ENCODE measurements around the gene C2orf78.
A peak's percentile ranks its signal among the peaks of the same experiment; 100 is the strongest.
"Not testable (repeated sequence)": the region's sequence is repeated elsewhere in the genome, so short reads cannot be mapped to it uniquely, and the experiment has no call there.

Gene C2orf78

DNA sequence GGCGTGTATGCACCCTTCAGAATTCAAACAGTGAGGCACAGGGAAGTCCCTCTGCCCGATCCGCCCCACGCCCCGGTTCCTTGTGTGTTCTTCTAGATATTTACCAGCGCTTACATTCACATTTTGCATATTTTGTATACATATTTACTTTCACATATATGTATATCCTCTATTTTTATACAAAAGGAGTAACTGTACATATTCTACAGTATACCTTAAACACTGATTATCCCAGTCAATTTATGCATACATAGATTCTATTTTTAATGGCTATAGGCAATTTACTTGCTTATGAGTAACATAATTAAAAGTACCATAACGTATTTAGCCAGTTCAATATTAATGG, 3.8 kb upstream of the C2orf78 start:
- no peak for DNase-seq (ENCODE audit: low read depth)

DNA sequence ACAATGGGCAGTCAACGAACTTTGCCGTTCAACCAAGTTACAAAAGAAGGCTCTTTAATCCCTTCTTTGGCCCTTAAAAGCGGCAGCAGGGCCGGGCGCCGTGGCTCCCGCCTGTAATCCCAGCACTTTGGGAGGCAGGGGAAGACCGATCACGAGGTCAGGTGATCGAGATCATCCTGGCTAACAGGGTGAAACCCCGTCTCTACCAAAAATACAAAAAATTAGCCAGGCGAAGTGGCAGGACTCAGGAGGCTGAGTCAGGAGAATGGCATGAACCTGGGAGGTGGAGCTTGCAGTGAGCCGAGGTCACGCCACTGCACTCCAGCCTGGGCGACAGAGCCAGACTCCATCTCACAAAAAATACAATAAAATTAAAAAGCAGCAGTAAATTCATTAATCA, 581 bp upstream of the C2orf78 start:
- DNase-seq (ENCODE audit: low read depth), result not testable (repeated sequence)

DNA sequence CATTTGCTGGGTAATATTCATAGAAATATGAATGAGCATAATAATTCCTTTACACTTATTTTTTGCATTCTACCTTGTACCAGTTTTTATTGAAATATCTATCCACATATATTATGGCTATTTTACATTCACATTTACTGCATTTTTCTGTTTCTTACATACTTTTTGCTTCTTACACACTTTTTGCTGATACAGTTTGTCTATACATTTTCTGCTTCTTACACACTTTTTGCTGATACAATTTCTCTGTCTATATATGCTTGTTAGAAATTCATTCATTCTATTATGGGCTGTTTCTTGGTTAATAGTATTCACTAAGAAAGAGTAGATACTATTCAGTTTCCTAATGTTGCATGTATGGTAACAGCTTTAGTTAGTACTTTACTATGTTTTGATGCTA, 27.9 kb downstream of the C2orf78 start:
- no peak for DNase-seq (ENCODE audit: low read depth)

DNA sequence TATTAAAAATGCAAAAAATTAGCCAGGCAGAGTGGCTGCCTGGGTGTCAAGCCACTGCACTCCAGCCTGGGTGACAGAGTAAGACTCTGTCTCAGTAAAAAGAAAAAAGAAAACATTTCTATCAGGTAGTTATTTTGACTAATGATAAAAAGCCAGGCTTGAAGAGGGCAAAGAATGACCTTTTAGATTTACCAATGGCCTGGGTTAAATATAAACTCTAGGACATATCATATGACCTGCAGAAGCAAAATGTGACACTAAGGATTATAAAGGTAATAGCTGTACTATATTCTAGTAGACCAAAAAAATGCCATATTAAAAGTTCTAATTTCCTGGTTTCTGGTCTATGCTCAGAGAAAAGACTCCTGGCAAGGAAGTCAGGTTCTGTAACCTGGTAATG, 28.7 kb downstream of the C2orf78 start:
- no peak for DNase-seq (ENCODE audit: low read depth)

DNA sequence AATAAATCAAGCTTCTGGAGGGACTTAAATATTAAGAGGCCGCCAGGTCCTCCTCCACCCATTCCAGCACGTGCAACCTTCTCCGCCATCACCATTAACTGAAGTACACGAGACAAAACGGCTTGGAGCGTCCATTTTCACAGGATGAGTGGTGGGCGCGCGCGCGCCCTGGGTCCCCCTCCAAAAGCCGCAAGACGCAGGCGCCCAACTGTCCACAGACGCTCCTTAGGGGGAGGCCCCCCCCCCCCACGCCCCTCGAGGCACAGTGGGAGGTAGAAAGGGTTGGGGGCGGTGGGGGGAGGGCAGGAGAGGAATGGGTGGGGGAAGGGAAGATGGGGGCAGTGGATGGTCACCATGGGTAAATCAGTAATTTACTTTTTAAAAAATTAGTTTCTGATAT, 34.3 kb downstream of the C2orf78 start:
- DNase-seq (ENCODE audit: low read depth), result no peak

DNA sequence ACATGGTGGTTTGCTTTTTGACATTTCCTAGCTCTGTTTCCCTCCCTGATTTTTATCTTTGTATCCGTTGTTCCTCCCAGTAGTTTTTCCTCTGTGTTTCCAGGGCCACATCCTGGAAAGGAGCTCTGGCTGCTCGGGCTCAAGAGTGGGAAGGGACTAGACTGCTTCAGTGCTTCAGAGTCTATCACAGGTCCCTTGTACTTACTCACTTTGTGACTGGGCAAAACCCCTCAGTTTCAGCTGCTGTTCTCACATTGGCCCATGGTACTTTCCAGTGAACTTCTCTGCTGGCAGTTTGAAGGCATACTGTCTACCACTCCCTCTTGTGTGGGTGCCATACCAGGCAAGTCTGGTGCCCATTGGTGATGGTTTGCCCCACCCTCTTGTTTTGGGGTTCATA, 37.2 kb downstream of the C2orf78 start:
- DNase-seq (ENCODE audit: low read depth), result no peak

DNA sequence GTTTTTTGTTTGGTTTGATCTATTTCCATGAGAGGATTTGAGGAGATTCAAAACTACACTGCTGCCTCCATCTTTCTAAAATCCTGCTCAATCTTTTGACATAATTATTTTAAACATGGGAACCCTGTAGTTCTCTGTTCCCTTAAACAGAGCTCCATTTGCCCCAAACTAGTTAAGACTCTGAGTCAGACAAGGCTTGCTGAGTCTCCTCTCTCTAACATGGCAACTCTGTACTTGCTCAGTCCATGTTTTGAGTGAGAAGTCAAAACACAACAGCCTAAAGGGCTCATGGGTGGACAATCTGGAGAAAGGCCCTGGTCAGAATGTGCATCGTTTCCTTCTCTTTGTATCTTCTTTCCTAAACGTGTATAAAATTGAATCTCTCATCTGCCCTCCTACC, 37.7 kb downstream of the C2orf78 start:
- DNase-seq (ENCODE audit: low read depth), result no peak

DNA sequence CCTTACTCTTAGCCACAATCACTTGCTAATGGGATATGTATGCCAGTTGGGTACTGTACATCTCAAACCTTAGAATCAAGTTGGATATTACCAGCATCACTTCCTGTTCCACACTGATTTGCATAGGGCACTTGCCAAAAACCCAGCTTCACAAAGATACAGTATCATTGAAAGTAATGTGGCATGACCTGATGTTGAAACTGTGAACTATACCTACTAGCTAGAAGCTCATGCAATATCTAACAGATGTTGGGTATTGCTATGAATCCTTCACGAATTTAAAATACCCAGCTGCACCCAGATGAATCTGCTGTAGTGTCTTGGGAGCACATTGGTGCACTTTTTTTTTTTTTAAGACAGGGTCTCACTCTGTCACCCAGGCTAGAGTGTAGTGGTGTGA, 38.3 kb downstream of the C2orf78 start:
- DNase-seq (ENCODE audit: low read depth), result no peak

DNA sequence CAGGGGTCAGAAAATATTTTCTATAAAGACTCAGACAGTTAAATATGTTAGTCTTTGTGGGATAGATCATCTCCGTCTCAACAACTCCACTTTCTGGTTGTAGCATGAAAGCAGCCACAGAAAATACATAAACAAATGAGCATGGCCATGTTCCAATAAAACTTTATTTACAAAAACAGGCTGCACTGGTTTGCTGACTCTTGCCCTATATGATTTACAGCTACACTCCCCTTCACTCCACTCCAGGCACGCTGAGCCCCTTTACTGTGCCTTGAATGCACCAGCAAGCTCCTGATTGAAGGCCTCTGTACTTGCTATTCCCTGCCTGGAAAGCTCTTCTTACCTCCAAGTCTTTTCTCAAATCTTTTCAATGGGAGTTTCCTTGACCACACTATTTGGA, 39.0 kb downstream of the C2orf78 start:
- DNase-seq (ENCODE audit: low read depth), result no peak

DNA sequence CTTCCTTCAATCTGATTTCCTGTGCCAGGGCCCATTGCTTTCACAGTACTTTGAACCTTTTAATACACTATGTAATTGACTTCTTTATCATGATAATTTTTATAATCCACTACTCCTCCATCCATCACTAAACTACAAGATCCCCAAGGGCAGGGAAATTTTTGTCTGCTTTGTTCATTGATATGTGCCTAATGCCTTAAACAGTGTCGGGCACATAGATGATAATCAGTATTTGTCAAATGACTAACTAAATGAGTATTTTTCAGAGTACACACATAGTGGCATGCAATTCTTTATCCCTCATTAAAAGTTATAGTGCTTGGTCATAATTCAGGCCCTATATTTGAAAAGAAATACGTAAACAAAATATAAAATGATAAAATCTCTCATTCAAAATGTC, 39.4 kb downstream of the C2orf78 start:
- no peak for DNase-seq (ENCODE audit: low read depth)

DNA sequence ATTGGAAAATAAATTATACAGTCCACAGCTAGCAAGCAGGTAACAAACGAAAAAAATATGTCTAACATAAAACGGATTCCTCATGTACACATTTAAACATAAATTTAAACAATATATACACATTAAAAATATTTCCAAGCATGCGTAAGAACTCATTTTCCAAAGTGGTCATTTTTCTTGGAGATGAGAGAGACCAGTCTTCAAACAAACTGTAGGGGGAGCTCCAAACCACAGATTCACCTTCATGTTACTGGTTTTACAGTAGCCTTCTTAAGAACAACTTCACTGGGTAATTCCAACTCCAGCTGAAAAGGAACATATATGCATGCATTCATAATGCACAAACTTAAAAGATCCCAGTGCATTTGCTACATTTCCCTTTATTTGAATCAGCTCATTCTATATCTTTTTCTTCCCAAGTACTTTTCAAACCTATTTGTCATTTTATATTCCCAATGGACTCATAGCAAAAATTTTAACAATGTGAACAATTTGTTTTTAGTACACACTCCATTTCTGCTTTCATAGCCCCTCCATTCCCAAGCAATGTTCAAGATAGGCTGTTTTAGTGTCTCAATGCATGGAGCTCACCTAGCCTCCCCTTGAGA, 40.0 kb downstream of the C2orf78 start:
- DNase-seq (ENCODE audit: low read depth), result no peak

DNA sequence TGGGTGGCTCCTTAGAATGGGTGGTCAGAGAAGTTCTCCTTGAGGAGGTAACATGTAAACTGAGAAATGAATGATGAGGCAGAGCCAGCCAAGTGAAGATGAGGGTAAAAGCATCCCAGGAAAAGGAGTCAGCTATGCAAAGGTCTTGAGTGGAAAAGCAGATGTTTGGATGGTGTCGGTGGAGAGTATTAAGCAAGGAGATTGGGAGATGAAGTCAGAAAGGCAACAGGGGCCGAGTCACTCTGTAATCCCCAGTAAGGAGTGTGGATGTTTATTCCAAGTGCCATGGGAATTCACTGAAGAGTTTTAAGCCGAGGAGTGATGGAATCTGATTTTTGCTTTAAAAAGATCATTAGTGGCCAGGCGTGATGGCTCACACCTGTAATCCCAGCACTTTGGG, 41.4 kb downstream of the C2orf78 start:
- DNase-seq (ENCODE audit: low read depth), result no peak

DNA sequence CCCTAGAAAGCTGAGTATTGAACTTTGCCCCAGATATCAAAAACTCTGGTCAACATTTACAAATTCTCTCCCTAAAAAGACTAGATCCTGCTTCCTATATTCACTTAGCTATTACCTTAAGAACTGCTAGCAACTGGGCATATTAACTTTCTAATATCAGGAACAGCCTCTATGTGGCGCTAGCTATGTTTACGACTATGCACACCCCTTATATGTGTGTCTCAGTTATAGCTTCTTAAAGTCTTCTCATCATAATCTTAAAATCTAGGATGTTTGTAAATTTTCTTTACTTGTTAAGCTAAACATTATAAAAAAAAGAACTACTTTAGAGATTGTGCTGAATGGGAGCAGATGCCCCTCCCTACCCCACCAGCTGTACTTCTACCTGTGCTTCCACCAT, 43.0 kb downstream of the C2orf78 start:
- DNase-seq (ENCODE audit: low read depth), result no peak

DNA sequence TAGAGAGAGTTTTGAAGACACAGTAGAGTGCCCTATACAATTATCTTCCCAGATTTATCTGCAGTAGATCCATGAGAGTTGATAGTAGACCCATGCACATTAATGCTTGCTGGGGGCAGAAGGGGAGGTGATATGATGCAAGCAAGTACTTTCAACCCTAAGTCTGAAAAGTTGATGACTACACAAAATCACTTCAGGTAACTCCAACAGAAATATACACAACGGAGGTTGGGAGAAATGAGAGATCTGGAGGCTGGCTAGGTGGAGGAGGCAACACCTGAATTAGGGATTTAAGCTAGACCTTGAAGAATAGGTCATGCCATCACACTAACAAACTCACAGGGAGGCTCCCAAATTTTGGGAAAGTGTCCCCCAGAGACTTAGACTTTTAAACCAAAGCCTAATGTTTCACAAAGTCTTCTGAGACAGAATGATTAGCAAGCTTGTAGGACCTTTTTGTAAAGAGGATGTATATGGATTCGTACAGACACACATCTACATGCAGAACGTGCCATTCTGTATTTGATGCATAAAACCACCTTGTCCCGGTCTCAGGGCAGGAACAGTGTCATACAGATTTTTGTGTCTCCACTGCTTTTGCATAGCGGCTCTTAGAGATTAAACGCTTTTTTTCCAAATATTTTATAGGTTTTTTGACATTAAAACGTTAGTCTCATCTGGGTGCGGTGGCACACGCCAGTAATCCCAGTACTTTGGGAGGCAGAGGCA, 43.8 kb downstream of the C2orf78 start:
- no peak for DNase-seq (ENCODE audit: low read depth)

DNA sequence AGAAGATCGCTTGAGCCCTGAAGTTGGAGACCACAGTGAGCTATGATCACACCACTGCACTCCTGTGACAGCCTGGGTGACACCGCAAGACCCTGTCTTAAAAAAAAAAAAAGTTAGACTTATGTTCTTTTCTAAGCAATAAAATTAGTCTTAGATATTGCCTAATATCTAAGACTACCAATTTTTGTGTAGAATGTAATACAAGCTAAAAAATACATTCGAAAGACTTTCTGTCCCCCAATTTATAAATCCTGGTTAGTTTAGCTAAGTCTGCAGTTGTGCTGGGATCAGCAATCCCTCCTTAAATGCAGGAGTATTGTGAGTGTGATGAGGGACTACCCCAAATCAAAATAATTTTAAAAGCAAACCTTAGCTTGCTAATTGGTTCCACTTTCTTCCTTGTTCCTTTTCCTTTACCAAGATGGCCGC, 44.4 kb downstream of the C2orf78 start:
- no peak for DNase-seq (ENCODE audit: low read depth)

DNA sequence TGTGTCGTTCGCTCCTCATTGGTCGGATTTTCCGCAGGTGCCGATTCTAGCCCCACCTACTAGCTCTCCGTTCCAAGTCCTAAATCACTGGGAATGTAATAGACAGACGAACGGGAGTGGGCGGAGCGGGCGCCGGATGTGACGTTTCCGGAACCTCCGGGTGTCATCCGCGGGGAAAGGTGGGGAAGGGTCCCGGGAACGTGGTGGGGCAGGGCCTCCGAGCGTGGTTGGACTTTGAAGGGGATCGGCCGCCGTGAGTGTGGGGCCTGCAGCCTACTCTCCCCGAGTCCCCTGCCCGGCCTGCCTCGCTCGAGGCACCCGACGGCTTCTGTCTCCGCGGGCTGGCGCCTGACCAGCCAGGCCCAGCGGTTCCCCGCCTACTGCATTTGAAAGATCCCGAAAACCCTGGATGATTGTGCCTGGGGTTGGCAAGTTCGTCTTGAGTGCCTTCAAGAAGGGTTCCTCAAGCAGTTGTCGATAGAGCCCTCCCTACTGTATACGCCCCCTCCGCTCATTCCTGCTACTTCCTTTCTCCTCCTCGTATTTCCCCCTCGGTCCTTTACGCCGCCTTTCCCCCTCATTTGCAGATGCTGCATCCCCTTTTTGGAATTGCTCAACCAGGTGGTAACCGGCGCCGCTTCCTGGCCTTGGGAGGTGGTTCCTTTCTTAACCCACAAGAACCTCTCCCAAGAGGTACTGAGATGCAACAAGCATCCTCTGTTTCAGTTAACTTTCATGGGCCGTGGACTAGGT, 45.0 kb downstream of the C2orf78 start, which contains the start of gene STAMBP:
Gene STAMBP, plus strand, starts transcription at position 144 of the 753 bp plus-strand sequence. CDS start 1,896 bp downstream, outside the sequence.
- DNase-seq (ENCODE audit: low read depth), result peak; percentile 80

DNA sequence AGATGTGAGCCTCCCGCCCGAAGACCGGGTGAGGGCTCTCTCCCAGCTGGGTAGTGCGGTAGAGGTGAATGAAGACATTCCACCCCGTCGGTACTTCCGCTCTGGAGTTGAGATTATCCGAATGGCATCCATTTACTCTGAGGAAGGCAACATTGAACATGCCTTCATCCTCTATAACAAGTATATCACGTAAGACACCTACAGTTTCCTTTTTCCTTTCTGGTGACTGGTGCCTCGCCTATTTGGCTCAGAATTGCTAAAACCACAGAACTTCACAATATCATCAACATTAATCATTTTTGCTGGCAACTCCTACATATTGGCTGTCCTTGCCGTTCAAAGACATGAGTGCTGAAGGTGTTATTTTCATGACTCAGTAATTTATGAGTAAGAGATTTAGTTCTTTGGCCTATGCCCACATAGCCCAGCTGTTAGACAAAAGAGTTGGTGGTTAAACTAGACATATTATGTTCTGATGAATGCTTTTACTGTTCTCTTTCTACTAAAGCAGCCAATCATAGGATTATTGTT, 47.0 kb downstream of the C2orf78 start:
- no peak for DNase-seq (ENCODE audit: low read depth)

DNA sequence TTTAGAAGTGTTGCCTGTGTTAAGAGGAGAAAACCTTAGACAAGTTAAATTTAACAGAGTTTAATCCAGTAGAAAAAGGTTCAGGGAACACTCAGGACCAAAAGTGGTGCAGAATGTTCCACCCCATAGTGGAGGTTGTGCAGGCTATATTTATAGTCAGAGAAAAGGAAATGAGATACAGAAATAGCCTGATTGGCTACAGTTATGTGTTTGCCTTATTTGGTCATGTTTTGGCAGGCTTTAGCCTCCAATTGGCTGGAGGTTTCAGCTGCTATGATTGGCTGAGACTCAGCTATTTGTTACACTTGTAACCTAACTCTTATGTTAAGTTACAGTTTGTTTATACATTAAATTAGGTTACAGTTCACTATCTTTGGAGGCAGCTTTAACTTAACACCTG, 48.9 kb downstream of the C2orf78 start:
- no peak for DNase-seq (ENCODE audit: low read depth)

DNA sequence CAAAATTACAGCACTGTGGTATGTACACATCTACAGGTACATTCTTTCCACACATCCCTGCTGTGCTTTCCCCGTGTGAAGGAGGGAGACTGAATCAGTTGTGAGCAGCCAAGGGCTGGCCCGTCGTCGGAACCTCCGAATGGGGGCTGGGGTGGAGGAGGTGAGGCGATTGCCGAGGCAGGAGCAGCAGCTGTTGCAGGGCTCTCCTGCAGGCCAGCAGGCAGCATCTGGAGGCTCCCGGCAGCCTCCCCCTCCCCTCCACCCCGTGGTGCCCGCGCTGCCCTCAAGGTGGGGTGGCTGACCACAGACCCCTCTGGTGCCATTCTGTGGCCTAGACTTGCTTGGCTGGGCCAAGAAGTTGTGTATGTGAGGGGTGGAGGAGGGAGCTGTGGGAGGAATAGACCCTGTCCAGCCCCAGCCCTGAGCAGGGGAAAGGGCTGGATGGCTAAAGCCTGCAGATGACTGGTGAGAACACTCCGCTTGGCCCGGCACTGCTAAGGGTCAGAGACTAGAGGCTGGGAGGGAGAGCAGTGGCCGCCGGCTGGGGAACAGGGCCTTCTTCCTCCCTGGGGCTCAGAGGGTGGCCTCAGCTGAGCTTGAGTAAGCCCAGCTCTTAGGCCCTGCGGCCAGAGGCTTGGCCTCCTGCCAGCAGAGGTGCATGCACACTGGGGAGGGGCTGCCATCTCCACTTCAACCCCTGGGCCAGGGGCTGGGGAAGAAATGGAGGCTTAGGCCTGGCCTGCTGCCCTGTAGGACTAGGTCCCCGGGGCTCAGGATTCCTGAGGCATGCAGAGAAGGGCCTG, 52.4 kb downstream of the C2orf78 start:
- DNase-seq (ENCODE audit: low read depth), result no peak

DNA sequence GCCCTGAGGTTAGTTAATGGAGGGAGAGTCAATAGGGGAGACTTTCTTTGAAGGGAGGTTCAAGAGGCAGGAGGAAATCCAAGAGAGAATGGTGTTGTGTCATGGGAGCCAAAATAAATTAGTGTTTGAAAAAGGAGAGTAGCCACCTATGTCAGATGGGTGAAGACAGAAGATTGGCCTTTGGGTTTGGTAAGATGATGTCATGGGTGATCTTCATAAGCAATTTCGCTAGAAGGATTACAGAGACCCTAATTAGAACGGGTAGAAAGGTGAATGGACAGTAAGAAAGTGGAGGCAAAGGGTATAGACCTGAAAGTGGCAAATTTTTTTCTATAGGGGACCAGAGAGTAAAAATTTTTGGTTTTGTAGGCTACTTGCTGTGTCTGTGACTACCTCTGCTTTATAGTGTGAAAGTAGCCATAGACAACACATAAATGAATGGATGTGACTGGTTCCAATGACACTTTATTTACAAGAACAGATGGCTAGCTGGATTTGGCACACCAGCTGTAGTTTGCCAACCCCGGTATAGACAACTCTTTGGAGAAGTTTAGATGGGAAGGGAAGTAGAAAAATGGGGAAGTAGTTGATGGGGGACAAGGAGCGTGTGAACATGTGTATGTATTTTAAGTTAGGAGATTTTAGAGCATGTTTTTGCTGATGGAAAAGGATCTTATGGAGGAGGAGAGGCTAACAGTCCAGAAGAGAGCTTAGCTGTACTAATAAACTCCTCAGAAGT, 54.0 kb downstream of the C2orf78 start:
- DNase-seq (ENCODE audit: low read depth), result no peak

DNA sequence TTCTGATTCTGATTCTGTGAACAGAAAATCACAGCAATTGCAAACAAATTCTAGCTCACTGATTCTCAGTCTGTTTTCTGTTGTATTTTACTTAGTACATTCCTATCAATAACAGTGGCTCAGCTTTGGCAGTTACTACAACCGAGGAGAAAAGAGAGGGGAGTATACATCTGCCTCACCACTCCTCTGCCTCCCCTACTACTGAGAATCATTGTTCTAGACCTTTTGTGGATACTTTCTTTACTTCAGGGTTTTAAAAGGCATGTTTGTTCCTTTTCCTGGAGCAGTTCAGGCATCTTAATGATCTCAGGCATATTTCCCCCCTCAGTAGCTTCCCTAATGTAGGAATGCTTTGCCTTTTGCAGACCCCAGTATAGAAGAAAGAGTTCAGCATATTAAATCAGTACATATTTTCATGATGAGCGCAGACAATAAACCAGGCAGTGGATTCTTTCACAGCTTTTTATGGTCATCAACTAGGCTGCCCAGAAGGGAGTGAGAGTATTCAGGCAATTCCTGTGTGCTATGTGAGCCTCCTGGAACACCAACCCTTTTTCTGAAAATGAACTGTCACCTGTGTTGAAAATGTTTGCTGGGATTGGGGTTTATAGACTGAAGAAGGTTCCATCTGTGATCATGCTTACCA, 55.0 kb downstream of the C2orf78 start:
- no peak for DNase-seq (ENCODE audit: low read depth)
